ENCODE data around the gene NKX1-1.

DNA sequence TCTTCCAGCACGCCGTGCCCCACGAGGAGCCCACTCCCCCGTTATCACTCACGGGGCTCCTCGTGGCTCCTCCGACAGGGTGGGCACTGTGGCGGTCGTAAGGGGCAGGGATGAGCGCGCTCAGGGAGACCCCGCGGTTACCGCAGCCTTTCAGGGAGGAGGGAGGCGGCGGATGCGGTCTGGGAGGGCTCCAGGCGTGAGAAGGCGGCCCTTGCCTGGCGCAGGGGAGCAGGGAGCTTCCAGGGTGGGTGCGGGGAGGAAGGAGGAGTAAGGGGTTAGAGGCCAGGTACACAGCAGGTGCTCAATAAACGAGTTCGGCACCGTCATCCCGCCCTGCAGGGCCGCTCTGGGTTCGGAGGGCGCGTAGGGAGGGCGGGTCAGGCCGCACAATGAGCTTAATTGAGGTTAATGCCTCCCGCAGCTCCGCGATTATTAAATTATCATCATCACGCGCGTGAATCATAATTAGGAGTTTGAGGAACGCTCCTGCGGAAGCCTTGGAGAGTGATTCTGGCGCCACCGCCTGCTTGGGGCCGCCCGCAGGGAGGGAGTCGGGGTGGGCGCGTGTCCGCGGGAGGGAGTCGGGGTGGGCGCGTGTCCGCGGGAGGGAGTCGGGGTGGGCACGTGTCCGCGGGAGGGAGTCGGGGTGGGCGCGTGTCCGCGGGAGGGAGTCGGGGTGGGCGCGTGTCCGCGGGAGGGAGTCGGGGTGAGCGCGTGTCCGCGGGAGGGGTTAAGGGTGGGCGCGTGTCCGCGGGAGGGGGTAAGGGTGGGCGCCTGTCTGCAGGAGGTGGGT, 7.6 kb upstream of the NKX1-1 start:
- TF ChIP-seq EZH2 (IDR thresholded peaks at IDR 0.05) (no peak), EZH2phosphoT487 (IDR thresholded peaks at IDR 0.05) (peak; percentile 65)
- TF ChIP-seq, protein P1, sequence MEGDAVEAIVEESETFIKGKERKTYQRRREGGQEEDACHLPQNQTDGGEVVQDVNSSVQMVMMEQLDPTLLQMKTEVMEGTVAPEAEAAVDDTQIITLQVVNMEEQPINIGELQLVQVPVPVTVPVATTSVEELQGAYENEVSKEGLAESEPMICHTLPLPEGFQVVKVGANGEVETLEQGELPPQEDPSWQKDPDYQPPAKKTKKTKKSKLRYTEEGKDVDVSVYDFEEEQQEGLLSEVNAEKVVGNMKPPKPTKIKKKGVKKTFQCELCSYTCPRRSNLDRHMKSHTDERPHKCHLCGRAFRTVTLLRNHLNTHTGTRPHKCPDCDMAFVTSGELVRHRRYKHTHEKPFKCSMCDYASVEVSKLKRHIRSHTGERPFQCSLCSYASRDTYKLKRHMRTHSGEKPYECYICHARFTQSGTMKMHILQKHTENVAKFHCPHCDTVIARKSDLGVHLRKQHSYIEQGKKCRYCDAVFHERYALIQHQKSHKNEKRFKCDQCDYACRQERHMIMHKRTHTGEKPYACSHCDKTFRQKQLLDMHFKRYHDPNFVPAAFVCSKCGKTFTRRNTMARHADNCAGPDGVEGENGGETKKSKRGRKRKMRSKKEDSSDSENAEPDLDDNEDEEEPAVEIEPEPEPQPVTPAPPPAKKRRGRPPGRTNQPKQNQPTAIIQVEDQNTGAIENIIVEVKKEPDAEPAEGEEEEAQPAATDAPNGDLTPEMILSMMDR (IDR thresholded peaks at IDR 0.05) = no peak

Measured in neural progenitor cell (in vitro differentiated cells).